ENCODE results near the gene TAOK1. TPM values are rescaled to one million over a fixed set of nuclear protein-coding genes. Genes with fewer than 3 reads are reported as not detected.

The TAOK1 gene
- total RNA-seq, 1 experiment from 2014 or later = 87.1 TPM

GRCh38 chr17:29495011-29495410, 104.8 kb downstream of the TAOK1 start:
- Mint-ChIP-seq H3K4me3 (no peak overlapping the region), H3K4me1 (no peaks in the 10 kb centered on the region), H3K36me3 (peaks cover 51% of the 10 kb centered on the region), H3K27ac (no peak overlapping the region), H3K9me3 (no peaks in the 10 kb centered on the region), H3K27me3 (ENCODE audit: low read depth) (no peaks in the 10 kb centered on the region)
- ATAC-seq (no peak), DNase-seq (ENCODE audit: low spot score) (no peak)
- ChIA-PET CTCF (interaction anchor here (0.6 to 1.5 kb wide), 2 partner anchors 125 to 213 kb away, joined by 3 to 4 read pairs; no protein-coding TSS in a partner anchor), POLR2A (no interaction called here)
- TF ChIP-seq NR1H2 (CRISPR knock-in tag; IDR thresholded peaks at IDR 0.05) (no peak), NFATC4 (CRISPR knock-in tag; IDR thresholded peaks at IDR 0.05) (no peak), SMAD4 (CRISPR knock-in tag; IDR thresholded peaks at IDR 0.05) (no peak), ZNF317 (CRISPR knock-in tag; IDR thresholded peaks at IDR 0.05; ENCODE audit: borderline replicate concordance, low read depth) (no peak), TCF7 (CRISPR knock-in tag; IDR thresholded peaks at IDR 0.05; ENCODE audit: low read depth) (no peak), E2F1 (CRISPR knock-in tag; IDR thresholded peaks at IDR 0.05) (no peak), ZNF263 (CRISPR knock-in tag; IDR thresholded peaks at IDR 0.05; ENCODE audit: low read depth) (no peak), ZNF425 (CRISPR knock-in tag; conservative IDR thresholded peaks at IDR 0.05) (no peak), ZNF396 (CRISPR knock-in tag; IDR thresholded peaks at IDR 0.05; ENCODE audit: borderline replicate concordance) (no peak), ZNF423 (CRISPR knock-in tag; IDR thresholded peaks at IDR 0.05) (no peak), MYBL2 (CRISPR knock-in tag; IDR thresholded peaks at IDR 0.05) (no peak), NFE2L1 (CRISPR knock-in tag; IDR thresholded peaks at IDR 0.05) (no peak), SOX15 (CRISPR knock-in tag; IDR thresholded peaks at IDR 0.05) (no peak)

- Mint-ChIP-seq H3K27ac (no peak overlapping the region), H3K36me3 (peaks cover 66% of the 10 kb centered on the region), H3K4me1 (no peaks in the 10 kb centered on the region), H3K4me3 (no peak overlapping the region), H3K9me3 (no peaks in the 10 kb centered on the region), H3K27me3 (ENCODE audit: low read depth) (no peaks in the 10 kb centered on the region)
- DNase-seq (ENCODE audit: low spot score) (no peak), ATAC-seq (no peak)
- POLR2A ChIA-PET = no interaction called here
- TF ChIP-seq NFE2L1 (CRISPR knock-in tag; IDR thresholded peaks at IDR 0.05) = no peak
- no peak for TF ChIP-seq TP53 (CRISPR knock-in tag; IDR thresholded peaks at IDR 0.05)
- TF ChIP-seq ZNF138 (CRISPR knock-in tag; conservative IDR thresholded peaks at IDR 0.05) = no peak
- no peak for TF ChIP-seq OVOL2 (CRISPR knock-in tag; IDR thresholded peaks at IDR 0.05; ENCODE audit: borderline replicate concordance)
- no peak for TF ChIP-seq CREB1 (CRISPR knock-in tag; IDR thresholded peaks at IDR 0.05)
- no peak for TF ChIP-seq AR (CRISPR knock-in tag; IDR thresholded peaks at IDR 0.05)
- TF ChIP-seq GABPB1 (CRISPR knock-in tag; IDR thresholded peaks at IDR 0.05) = no peak
- CTCF ChIA-PET = interaction anchor here (1.2 kb wide), 1 partner anchor 32 kb away, joined by 3 read pairs; no protein-coding TSS in a partner anchor
Observed at GRCh38 chr17:29504711-29505110, 114.5 kb downstream of the TAOK1 start.

- H3K27ac Mint-ChIP-seq = no peak overlapping the region
- H3K27me3 Mint-ChIP-seq (ENCODE audit: low read depth) = no peaks in the 10 kb centered on the region
- CTCF ChIA-PET = interaction anchor here (1.2 kb wide), 1 partner anchor 31 kb away, joined by 3 read pairs; no protein-coding TSS in a partner anchor
- H3K4me1 Mint-ChIP-seq = no peaks in the 10 kb centered on the region
- POLR2A ChIA-PET = no interaction called here
- peaks cover 62% of the 10 kb centered on the region for H3K36me3 Mint-ChIP-seq
- H3K4me3 Mint-ChIP-seq = no peak overlapping the region
- H3K9me3 Mint-ChIP-seq = no peaks in the 10 kb centered on the region
- ATAC-seq = no peak
- DNase-seq (ENCODE audit: low spot score) = no peak
- TF ChIP-seq STAT6 (CRISPR knock-in tag; conservative IDR thresholded peaks at IDR 0.05; ENCODE audit: low read depth) = no peak
- TF ChIP-seq ZNF425 (CRISPR knock-in tag; conservative IDR thresholded peaks at IDR 0.05) = no peak
- no peak for TF ChIP-seq ELF4 (CRISPR knock-in tag; IDR thresholded peaks at IDR 0.05; ENCODE audit: low read depth)
- no peak for TF ChIP-seq NFYB (CRISPR knock-in tag; conservative IDR thresholded peaks at IDR 0.05; ENCODE audit: low read depth)
- TF ChIP-seq NR2C2 (CRISPR knock-in tag; IDR thresholded peaks at IDR 0.05) = no peak
Observed at GRCh38 chr17:29505836-29506235, 115.7 kb downstream of the TAOK1 start.
